Neural progenitor cell (in vitro differentiated cells): Measurements from ENCODE around the gene TGFBR2.

Experiments used
- EZH2 ChIP-seq: fragments of 200-600 bp; sonication (generic); IDR thresholded peaks from 2 replicates; pipeline ENCODE4 v1.6.1; 2017; ENCODE audit warnings: antibody characterized with exemption, mild to moderate bottlenecking, moderate library complexity
- TF ChIP-seq, protein P1 (sequence below): fragments of 200-600 bp; sonication (generic); IDR thresholded peaks from 2 replicates; pipeline ENCODE4 v1.5.1; 2017; ENCODE audit warnings: antibody characterized with exemption, mild to moderate bottlenecking

GRCh38 chr3:30625541-30626438 is 19.4 kb downstream of the TGFBR2 start:
- TF ChIP-seq, protein P1, sequence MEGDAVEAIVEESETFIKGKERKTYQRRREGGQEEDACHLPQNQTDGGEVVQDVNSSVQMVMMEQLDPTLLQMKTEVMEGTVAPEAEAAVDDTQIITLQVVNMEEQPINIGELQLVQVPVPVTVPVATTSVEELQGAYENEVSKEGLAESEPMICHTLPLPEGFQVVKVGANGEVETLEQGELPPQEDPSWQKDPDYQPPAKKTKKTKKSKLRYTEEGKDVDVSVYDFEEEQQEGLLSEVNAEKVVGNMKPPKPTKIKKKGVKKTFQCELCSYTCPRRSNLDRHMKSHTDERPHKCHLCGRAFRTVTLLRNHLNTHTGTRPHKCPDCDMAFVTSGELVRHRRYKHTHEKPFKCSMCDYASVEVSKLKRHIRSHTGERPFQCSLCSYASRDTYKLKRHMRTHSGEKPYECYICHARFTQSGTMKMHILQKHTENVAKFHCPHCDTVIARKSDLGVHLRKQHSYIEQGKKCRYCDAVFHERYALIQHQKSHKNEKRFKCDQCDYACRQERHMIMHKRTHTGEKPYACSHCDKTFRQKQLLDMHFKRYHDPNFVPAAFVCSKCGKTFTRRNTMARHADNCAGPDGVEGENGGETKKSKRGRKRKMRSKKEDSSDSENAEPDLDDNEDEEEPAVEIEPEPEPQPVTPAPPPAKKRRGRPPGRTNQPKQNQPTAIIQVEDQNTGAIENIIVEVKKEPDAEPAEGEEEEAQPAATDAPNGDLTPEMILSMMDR, result no peak
- no peak for TF ChIP-seq EZH2
